B cell (primary cell): Measurements from ENCODE around the gene SARS2. TPM values are rescaled to one million over a fixed set of nuclear protein-coding genes. Genes with fewer than 3 reads are reported as not detected.

ENCODE experiments used
- ATAC-seq: fragments of 200-7000 bp; cut with Tn5 transposase; one replicate; pipeline ENCODE4 v1.10.0; 2021; ENCODE audit warnings: low read depth, mild to moderate bottlenecking, moderate number of reproducible peaks, moderate library complexity
- CTCF ChIA-PET: fragments of 350-600 bp; sonication (Branson Sonifier 250); formaldehyde crosslinking; loops from one replicate; lab custom pipeline; 2021; ENCODE audit warnings: antibody characterized with exemption, inconsistent platforms; lab: Charles Lee
- POLR2A ChIA-PET: fragments of 350-600 bp; sonication (Branson Sonifier 250); formaldehyde crosslinking; loops from one replicate; lab custom pipeline; 2021; ENCODE audit warnings: antibody characterized with exemption; lab: Charles Lee
- DNase-seq: peaks from one replicate; pipeline ENCODE4 v3.0.0; 2013
- H2AFZ ChIP-seq: 2 replicates; pipeline ENCODE4 v1.6.1; 2012; ENCODE audit warnings: mild to moderate bottlenecking, low read depth, low read length; ENCODE audit not compliant: insufficient read depth, poor library complexity, severe bottlenecking
- H3K27ac ChIP-seq, 2 donors: 1 replicate in 1 of 2; 2 replicates in 1 of 2; pipeline ENCODE4 v1.5.1; 2012 to 2013; ENCODE audit warnings: low read length in 2 of 2, mild to moderate bottlenecking in 2 of 2, moderate library complexity in 1 of 2
- H3K27me3 ChIP-seq, 4 experiments: fragments of 200-600 bp in 1 of 4; sonication (generic) in 1 of 4; replicated peaks in 1 of 4; 1 replicate in 2 of 4; 2 replicates in 2 of 4; pipeline versions ENCODE4 v1.6.1 to v1.7.0; 2013 to 2016; ENCODE audit warnings: low read length in 3 of 4, mild to moderate bottlenecking in 2 of 4, mixed read lengths in 1 of 4, moderate library complexity in 1 of 4; ENCODE audit not compliant: insufficient read depth in 4 of 4, control insufficient read depth in 3 of 4; ENCODE audit errors: control extremely low read depth in 1 of 4
- H3K36me3 ChIP-seq, 2 experiments: replicated peaks in 1 of 2; 1 replicate in 1 of 2; 2 replicates in 1 of 2; pipeline versions ENCODE4 v1.6.1 to v1.7.1; 2013; ENCODE audit warnings: low read length in 1 of 2; ENCODE audit not compliant: insufficient read depth in 2 of 2, control insufficient read depth in 1 of 2; ENCODE audit errors: control extremely low read depth in 1 of 2, extremely low read depth in 1 of 2
- H3K4me1 ChIP-seq, 2 donors: fragments of 200-600 bp in 1 of 2; sonication (generic) in 1 of 2; 1 replicate in 1 of 2; 2 replicates in 1 of 2; pipeline versions ENCODE4 v1.5.1 to v1.6.1; 2013 to 2017; ENCODE audit warnings: low read length in 2 of 2; ENCODE audit not compliant: control insufficient read depth in 2 of 2, insufficient read depth in 2 of 2
- H3K4me2 ChIP-seq: replicated peaks from 2 replicates; pipeline ENCODE3; 2012; ENCODE audit warnings: mild to moderate bottlenecking, low read depth, low read length; ENCODE audit not compliant: poor library complexity, severe bottlenecking
- H3K4me3 ChIP-seq, 5 experiments: fragments of 200-600 bp in 1 of 5; sonication (generic) in 1 of 5; 1 replicate in 3 of 5; 2 replicates in 2 of 5; pipeline versions ENCODE4 v1.5.1 to v1.7.0; 2011 to 2016; ENCODE audit warnings: low read length in 4 of 5, mild to moderate bottlenecking in 4 of 5, low read depth in 2 of 5, control low read depth in 1 of 5, moderate library complexity in 1 of 5; ENCODE audit not compliant: insufficient read depth in 1 of 5; ENCODE audit errors: control extremely low read depth in 1 of 5, extremely low read depth in 1 of 5
- H3K79me2 ChIP-seq: fragments of 200-600 bp; sonication (generic); one replicate; pipeline ENCODE4 v1.6.0; 2016; ENCODE audit warnings: low read length; ENCODE audit not compliant: control insufficient read depth, insufficient read depth
- H3K9ac ChIP-seq: fragments of 200-600 bp; sonication (generic); 2 replicates; pipeline ENCODE4 v1.6.1; 2017; ENCODE audit warnings: mild to moderate bottlenecking, low read length, moderate library complexity
- H3K9me3 ChIP-seq, 3 donors: one replicate each; pipeline versions ENCODE4 v1.6.1 to v1.7.1; 2013; ENCODE audit warnings: low read length in 2 of 3; ENCODE audit not compliant: control insufficient read depth in 2 of 3, insufficient read depth in 1 of 3; ENCODE audit errors: control extremely low read depth in 1 of 3
- H4K20me1 ChIP-seq: 2 replicates; pipeline ENCODE4 v1.6.0; 2012; ENCODE audit warnings: mild to moderate bottlenecking, low read length; ENCODE audit not compliant: insufficient read depth, control insufficient read depth, poor library complexity, severe bottlenecking
- H3K27ac Mint-ChIP-seq: one replicate; pipeline ENCODE4 v1.8.0; 2021; ENCODE audit warnings: mixed read lengths
- H3K27me3 Mint-ChIP-seq: one replicate; pipeline ENCODE4 v1.8.0; 2021; ENCODE audit warnings: mixed read lengths
- H3K4me1 Mint-ChIP-seq: one replicate; pipeline ENCODE4 v1.8.0; 2021; ENCODE audit warnings: mixed read lengths
- H3K4me3 Mint-ChIP-seq: one replicate; pipeline ENCODE4 v1.8.0; 2021; ENCODE audit warnings: mixed read lengths
- H3K9me3 Mint-ChIP-seq: one replicate; pipeline ENCODE4 v1.8.0; 2022; ENCODE audit warnings: mixed read lengths; ENCODE audit not compliant: insufficient read depth
- CTCF ChIP-seq: fragments of 200-600 bp; IDR thresholded peaks from one replicate; pipeline ENCODE4 v1.8.0; 2022; ENCODE audit warnings: antibody characterized with exemption, mild to moderate bottlenecking
- EZH2 ChIP-seq: IDR thresholded peaks from 2 replicates; pipeline ENCODE4 v1.6.1; 2012; ENCODE audit warnings: borderline replicate concordance, low read depth, mild to moderate bottlenecking, moderate library complexity, low read length; ENCODE audit not compliant: insufficient read depth, poor library complexity, severe bottlenecking
- WGBS: methylation state at CpG from one replicate; pipeline ENCODE4 v1.1.5; 2013; ENCODE audit warnings: missing lambda C conversion rate; ENCODE audit not compliant: insufficient coverage; 5-methylcytosine and 5-hydroxymethylcytosine counted together
- intact Hi-C: fragments of 100-400 bp; cut with micrococcal nuclease; formaldehyde crosslinking; loops from one replicate; pipeline ENCODE4 v1.10.0; 2022
- polyA plus RNA-seq: library from polyadenylated mRNA; depleted of rRNA; stranded (reverse); fragments of >200 nt; gene quantifications from 2 replicates; pipeline ENCODE4 v1.2.3, GENCODE V29; 2012
- total RNA-seq, 2 donors: library from RNA; stranded (reverse); fragments of 120-200 nt in 1 of 2; gene quantifications; 1 replicate in 1 of 2; 2 replicates in 1 of 2; pipeline versions ENCODE4 v1.2.3 to v1.2.4, GENCODE V29; 2013 to 2022

Gene SARS2
- total and polyA plus RNA-seq, 2 donors (not counting 1 experiment from before 2014, with no cell fraction given), result 38.1 to 65.9 TPM

GRCh38 chr19:38904581-38905539 lies 25.7 kb downstream of the SARS2 start:
- no peaks in the 10 kb centered on the region for H3K9me3 Mint-ChIP-seq
- CTCF ChIA-PET, result interaction anchor here (0.9 kb wide), 1 partner anchor 124 kb away, joined by 4 read pairs; no protein-coding TSS in a partner anchor
- Histone ChIP-seq H3K27me3 (no peaks in the 10 kb centered on the region), H3K36me3 (peaks cover 0 to 31% of the 10 kb centered on the region in 2 experiments), H3K9ac (no peak overlapping the region), H3K79me2 (peaks cover 57% of the 10 kb centered on the region), H3K9me3 (peaks cover 0 to 4% (median 0%) of the 10 kb centered on the region in 3 donors), H3K4me2 (no peak overlapping the region), H2AFZ (no peak overlapping the region), H3K27ac (no peak overlapping the region), H3K4me1 (peaks cover 9 to 12% of the 10 kb centered on the region in 2 donors), H3K4me3 (no peak overlapping the region), H4K20me1 (peaks cover 12% of the 10 kb centered on the region)
- peaks cover 17% of the 10 kb centered on the region for H3K4me1 Mint-ChIP-seq
- H3K27ac Mint-ChIP-seq, result no peak overlapping the region
- POLR2A ChIA-PET, result interaction anchor here (0.6 kb wide), 1 partner anchor 27 kb away, joined by 5 read pairs; no protein-coding TSS in a partner anchor
- 94% methylated on average over 34 of the region's 35 CpGs for WGBS
- ATAC-seq (no peak), DNase-seq (no peak)
- no peaks in the 10 kb centered on the region for H3K27me3 Mint-ChIP-seq
- intact Hi-C loops, result no loop called here
- no peak overlapping the region for H3K4me3 Mint-ChIP-seq
- TF ChIP-seq CTCF (no peak), EZH2 (no peak)

- H3K27ac Mint-ChIP-seq, result no peak overlapping the region
- ATAC-seq (no peak), DNase-seq (no peak)
- WGBS, result 100% methylated on average over 1 of the region's 1 CpG
- H3K4me3 Mint-ChIP-seq, result peak overlapping the region; percentile 47
- Histone ChIP-seq H3K4me3 (no peak overlapping the region), H3K79me2 (peaks cover 85% of the 10 kb centered on the region), H4K20me1 (peaks cover 12% of the 10 kb centered on the region), H2AFZ (no peak overlapping the region), H3K9me3 (peaks cover 0 to 4% (median 0%) of the 10 kb centered on the region in 3 donors), H3K27ac (no peak overlapping the region), H3K4me2 (no peak overlapping the region), H3K27me3 (no peaks in the 10 kb centered on the region), H3K36me3 (peaks cover 0 to 21% of the 10 kb centered on the region in 2 experiments), H3K9ac (no peak overlapping the region), H3K4me1 (peaks cover 20 to 28% of the 10 kb centered on the region in 2 donors)
- H3K27me3 Mint-ChIP-seq, result no peaks in the 10 kb centered on the region
- intact Hi-C loops, result no loop called here
- CTCF ChIA-PET, result interaction anchor here (1.8 to 2.5 kb wide), 2 partner anchors 29 to 499 kb away, joined by 6 to 29 read pairs; partner anchors contain the start of genes FAM98C, MRPS12 and SARS2
- TF ChIP-seq CTCF (no peak), EZH2 (no peak)
- no peaks in the 10 kb centered on the region for H3K9me3 Mint-ChIP-seq
- POLR2A ChIA-PET, result no interaction called here
- H3K4me1 Mint-ChIP-seq, result peaks cover 35% of the 10 kb centered on the region
Measured at GRCh38 chr19:38901683-38902082, 28.9 kb downstream of the SARS2 start.
